T-helper 1 cell treated with Interleukin-12 subunit alpha and Interleukin-12 subunit beta and Interleukin-4 antibody, amounts not matched to agents 30 μg/mL and 1 μg/mL, for 36 hours (primary cell): ENCODE data around the gene EEF1AKMT3.
A peak's percentile ranks its signal among the peaks of the same experiment; 100 is the strongest.

Experiments
- H3K27ac Mint-ChIP-seq: one replicate; pipeline ENCODE4 v1.8.0; 2021; ENCODE audit warnings: mild to moderate bottlenecking, mixed read lengths
- H3K27me3 Mint-ChIP-seq: one replicate; pipeline ENCODE4 v1.8.0; 2021; ENCODE audit warnings: low read depth, mixed read lengths
- H3K36me3 Mint-ChIP-seq: one replicate; pipeline ENCODE4 v1.8.0; 2021; ENCODE audit warnings: low read depth, mixed read lengths
- H3K4me1 Mint-ChIP-seq: one replicate; pipeline ENCODE4 v1.8.0; 2021; ENCODE audit warnings: low read depth, mixed read lengths
- H3K4me3 Mint-ChIP-seq: one replicate; pipeline ENCODE4 v1.8.0; 2021; ENCODE audit warnings: mild to moderate bottlenecking, moderate library complexity, mixed read lengths
- H3K9me3 Mint-ChIP-seq: one replicate; pipeline ENCODE4 v1.8.0; 2021; ENCODE audit warnings: mixed read lengths

The EEF1AKMT3 gene

GRCh38 chr12:57775563-57776246 lies 3.3 kb downstream of the EEF1AKMT3 start:
- Mint-ChIP-seq H3K4me3 (no peak overlapping the region), H3K27ac (no peak overlapping the region), H3K9me3 (no peaks in the 10 kb centered on the region), H3K36me3 (peaks cover 5% of the 10 kb centered on the region), H3K4me1 (peaks cover 30% of the 10 kb centered on the region), H3K27me3 (no peaks in the 10 kb centered on the region)

DNA sequence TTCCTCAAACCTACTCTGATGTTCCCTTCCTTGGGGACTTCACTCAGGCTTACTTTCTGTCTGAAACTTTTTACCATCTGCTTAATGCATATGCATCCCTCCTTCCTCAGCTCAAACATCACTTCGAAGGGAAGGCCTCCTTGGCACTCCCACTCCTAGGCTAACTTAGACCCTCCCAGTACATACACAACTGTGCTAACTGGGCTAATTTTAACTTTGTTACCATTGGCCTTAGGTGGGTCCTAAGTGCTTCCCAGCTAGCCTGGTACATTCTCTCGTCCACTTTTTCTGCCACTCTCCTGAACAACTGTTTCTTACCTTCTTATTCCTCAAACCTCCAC lies 3.8 kb downstream of the EEF1AKMT3 start:
- Mint-ChIP-seq H3K4me1 (peaks cover 28% of the 10 kb centered on the region), H3K4me3 (no peak overlapping the region), H3K9me3 (no peaks in the 10 kb centered on the region), H3K27ac (no peak overlapping the region), H3K27me3 (no peaks in the 10 kb centered on the region), H3K36me3 (peaks cover 5% of the 10 kb centered on the region)

DNA sequence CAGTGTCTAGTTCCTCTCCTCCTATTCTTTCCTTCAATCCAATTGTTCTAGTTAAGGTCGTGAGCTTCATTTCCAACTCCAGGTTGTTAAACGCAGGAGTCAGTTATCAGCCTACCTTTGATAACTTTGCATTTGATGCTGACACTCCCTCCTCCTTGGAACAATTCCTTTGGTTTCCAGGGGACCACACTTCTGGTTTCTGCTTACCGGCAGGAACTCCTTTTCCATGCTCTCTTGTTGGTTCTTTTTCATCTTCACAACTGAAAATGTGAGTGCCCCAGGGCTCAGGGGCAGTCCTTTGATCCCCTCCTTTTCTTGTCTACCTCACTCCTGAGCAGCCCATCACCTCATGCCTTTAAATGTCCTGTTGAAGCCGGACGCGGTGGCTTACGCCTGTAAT lies 5.0 kb downstream of the EEF1AKMT3 start:
- peaks cover 5% of the 10 kb centered on the region for H3K36me3 Mint-ChIP-seq
- H3K27ac Mint-ChIP-seq: no peak overlapping the region
- no peak overlapping the region for H3K4me3 Mint-ChIP-seq
- H3K4me1 Mint-ChIP-seq: peaks cover 32% of the 10 kb centered on the region
- no peaks in the 10 kb centered on the region for H3K9me3 Mint-ChIP-seq
- no peaks in the 10 kb centered on the region for H3K27me3 Mint-ChIP-seq

GRCh38 chr12:57777911-57778310 lies 5.5 kb downstream of the EEF1AKMT3 start:
- Mint-ChIP-seq H3K4me3 (no peak overlapping the region), H3K9me3 (no peaks in the 10 kb centered on the region), H3K27me3 (no peaks in the 10 kb centered on the region), H3K27ac (no peak overlapping the region), H3K4me1 (peaks cover 35% of the 10 kb centered on the region), H3K36me3 (peaks cover 8% of the 10 kb centered on the region)

DNA sequence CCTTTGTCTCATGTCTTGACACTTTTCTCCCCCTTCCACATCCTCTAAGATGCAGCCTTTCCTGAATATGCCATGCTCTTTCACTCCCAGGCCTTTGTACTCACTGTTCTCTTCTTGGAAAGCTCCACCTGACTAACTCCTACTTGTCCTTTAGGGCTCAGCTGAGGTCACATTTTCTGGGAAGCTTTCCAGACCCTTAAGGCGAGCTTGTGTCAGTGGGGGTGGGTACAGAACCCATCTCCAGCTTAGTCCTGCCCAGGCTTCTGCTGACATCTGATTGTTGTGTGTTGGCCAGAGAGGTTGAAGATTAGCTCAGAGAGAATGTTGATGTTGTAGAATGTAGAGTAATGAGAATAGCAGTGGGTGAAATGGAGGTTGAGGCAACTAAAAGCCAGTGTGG lies 7.3 kb downstream of the EEF1AKMT3 start:
- H3K4me1 Mint-ChIP-seq: peaks cover 34% of the 10 kb centered on the region
- H3K4me3 Mint-ChIP-seq: no peak overlapping the region
- peak overlapping the region; percentile 26 for H3K27ac Mint-ChIP-seq
- no peaks in the 10 kb centered on the region for H3K9me3 Mint-ChIP-seq
- no peaks in the 10 kb centered on the region for H3K27me3 Mint-ChIP-seq
- peaks cover 11% of the 10 kb centered on the region for H3K36me3 Mint-ChIP-seq

DNA sequence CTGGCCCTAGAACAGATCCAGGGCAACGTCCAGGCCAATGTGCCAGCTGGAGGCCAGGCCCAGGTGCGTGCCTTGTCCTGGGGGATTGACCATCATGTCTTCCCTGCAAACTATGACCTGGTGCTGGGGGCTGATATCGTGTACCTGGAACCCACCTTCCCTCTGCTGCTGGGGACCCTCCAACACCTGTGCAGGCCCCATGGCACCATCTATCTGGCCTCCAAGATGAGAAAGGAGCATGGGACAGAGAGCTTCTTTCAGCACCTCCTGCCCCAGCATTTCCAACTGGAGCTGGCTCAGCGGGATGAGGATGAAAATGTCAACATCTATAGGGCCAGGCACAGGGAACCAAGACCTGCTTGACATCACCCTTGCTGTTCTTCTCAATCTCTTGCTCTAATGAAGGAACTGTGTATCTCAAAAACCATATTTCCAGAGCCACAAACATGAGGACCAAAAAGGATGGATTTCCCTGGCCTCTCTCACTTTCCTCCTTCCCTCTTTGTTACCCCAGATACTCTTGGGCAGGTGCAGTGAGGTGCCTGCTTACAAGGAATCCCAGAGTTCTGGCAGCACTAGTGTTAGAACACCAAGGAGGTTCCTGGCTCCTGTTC lies 8.0 kb downstream of the EEF1AKMT3 start:
- Mint-ChIP-seq H3K36me3 (peaks cover 11% of the 10 kb centered on the region), H3K27me3 (no peaks in the 10 kb centered on the region), H3K9me3 (no peaks in the 10 kb centered on the region), H3K4me1 (peaks cover 34% of the 10 kb centered on the region), H3K27ac (peak overlapping the region; percentile 35), H3K4me3 (no peak overlapping the region)

DNA sequence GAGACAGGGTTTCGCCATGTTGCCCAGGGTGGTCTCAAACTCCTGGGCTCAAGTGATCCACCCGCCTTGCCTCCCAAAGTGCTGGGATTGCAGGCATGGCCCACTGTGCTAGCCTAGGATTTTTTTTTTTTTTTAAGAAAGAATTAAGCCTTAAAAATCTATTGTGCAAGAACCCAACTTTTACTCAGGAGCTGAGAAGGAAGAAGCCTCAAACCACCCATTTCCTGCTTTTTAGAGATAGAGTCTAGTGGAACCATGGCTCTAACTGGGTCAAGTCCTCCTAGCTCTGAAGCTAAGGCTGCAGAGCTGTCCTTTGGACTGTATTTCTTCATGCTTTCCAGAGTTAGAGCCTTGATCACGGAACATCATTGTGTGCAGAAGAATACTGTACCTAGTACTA lies 8.8 kb downstream of the EEF1AKMT3 start:
- Mint-ChIP-seq H3K27ac (peak overlapping the region; percentile 97), H3K36me3 (peaks cover 10% of the 10 kb centered on the region), H3K4me1 (peaks cover 36% of the 10 kb centered on the region), H3K27me3 (no peaks in the 10 kb centered on the region), H3K9me3 (no peaks in the 10 kb centered on the region), H3K4me3 (no peak overlapping the region)

- Mint-ChIP-seq H3K27ac (peak overlapping the region; percentile 97), H3K4me1 (peaks cover 36% of the 10 kb centered on the region), H3K4me3 (peak overlapping the region; percentile 3)
These were observed 9.4 kb downstream of the EEF1AKMT3 start for GRCh38 chr12:57781801-57782200.

DNA sequence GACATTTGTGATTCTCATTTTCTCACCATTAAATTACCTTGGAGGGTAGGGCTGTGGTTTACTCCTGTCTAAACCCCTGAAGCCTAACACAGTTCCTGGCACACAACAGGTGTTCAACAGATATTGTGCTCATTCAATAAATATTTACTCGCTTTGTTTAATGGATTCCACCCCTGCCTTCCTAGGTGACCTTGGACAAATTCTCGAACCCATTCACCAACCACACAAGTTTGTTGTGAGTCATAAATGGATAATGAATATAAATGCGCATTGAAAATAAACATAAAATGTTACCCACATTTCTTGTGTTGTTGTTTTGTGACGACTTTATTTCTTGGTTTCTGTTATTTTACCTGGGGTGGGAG lies 9.8 kb downstream of the EEF1AKMT3 start:
- Mint-ChIP-seq H3K4me1 (peaks cover 37% of the 10 kb centered on the region), H3K27ac (peak overlapping the region; percentile 97), H3K9me3 (no peaks in the 10 kb centered on the region), H3K4me3 (peak overlapping the region; percentile 99), H3K36me3 (peaks cover 16% of the 10 kb centered on the region), H3K27me3 (no peaks in the 10 kb centered on the region)

More at GRCh38 chr12:57781801-57782200, 9.4 kb downstream of the EEF1AKMT3 start:
- Mint-ChIP-seq H3K27me3 (no peaks in the 10 kb centered on the region), H3K9me3 (no peaks in the 10 kb centered on the region), H3K36me3 (peaks cover 14% of the 10 kb centered on the region)

GRCh38 chr12:57782608-57783465 lies 10.4 kb downstream of the EEF1AKMT3 start, which contains the start of gene TSFM:
Gene TSFM, plus strand, starts transcription at chr12:57782787. Its CDS starts 15 bp downstream, at chr12:57782802.
- no peaks in the 10 kb centered on the region for H3K27me3 Mint-ChIP-seq
- H3K9me3 Mint-ChIP-seq: no peaks in the 10 kb centered on the region
- peak within 1 kb of the TSS; percentile 97 for H3K27ac Mint-ChIP-seq
- H3K4me3 Mint-ChIP-seq: peak within 1 kb of the TSS; percentile 99
- H3K36me3 Mint-ChIP-seq: peaks cover 21% of the 10 kb centered on the region
- H3K4me1 Mint-ChIP-seq: peaks cover 38% of the 10 kb centered on the region

GRCh38 chr12:57783466-57783801 lies 11.0 kb downstream of the EEF1AKMT3 start:
- Mint-ChIP-seq H3K27me3 (no peaks in the 10 kb centered on the region), H3K9me3 (no peaks in the 10 kb centered on the region), H3K4me1 (peaks cover 38% of the 10 kb centered on the region), H3K4me3 (peak overlapping the region; percentile 99), H3K36me3 (peaks cover 22% of the 10 kb centered on the region), H3K27ac (peak overlapping the region; percentile 97)

DNA sequence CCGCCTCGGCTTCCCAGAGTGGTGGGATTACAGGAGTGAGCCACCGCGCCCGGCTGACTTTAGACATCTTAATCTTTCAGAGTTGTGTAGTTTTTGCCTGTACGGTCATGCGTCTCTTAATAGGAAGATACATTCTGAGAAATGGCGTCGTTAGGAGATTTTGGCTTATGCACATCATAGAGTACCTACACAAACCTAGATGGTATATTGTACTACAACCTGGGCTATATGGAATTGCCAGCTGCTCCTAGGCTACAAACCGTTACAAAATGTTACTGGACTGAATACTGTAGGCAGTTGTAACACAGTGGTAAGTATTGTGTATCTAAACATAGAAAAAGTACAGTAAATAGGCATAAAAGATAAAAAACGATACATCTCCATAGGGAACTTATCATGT lies 11.4 kb downstream of the EEF1AKMT3 start:
- Mint-ChIP-seq H3K27ac (peak overlapping the region; percentile 46), H3K4me3 (peak overlapping the region; percentile 76), H3K27me3 (no peaks in the 10 kb centered on the region), H3K36me3 (peaks cover 25% of the 10 kb centered on the region), H3K4me1 (peaks cover 35% of the 10 kb centered on the region), H3K9me3 (no peaks in the 10 kb centered on the region)

DNA sequence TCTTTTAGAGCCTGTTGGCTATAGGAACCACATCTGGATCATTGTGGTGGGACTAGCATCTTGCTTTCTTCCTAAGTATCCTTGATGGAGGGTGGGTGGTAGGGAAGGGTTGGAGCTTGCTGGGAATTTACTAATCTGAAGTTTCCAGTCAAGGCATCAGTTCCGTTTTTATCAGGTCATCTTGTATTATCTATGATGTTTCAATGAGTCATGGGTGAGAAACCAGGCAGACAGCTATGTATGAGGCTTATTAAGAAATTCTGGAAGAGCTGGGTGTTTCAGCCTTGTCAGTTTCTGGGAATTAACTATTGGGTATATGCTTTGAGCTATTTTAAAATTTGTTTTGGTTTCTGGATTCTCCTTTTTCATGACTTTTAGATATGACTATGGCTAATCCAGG lies 21.5 kb downstream of the EEF1AKMT3 start:
- Mint-ChIP-seq H3K4me3 (no peak overlapping the region), H3K27me3 (no peaks in the 10 kb centered on the region), H3K27ac (no peak overlapping the region), H3K9me3 (no peaks in the 10 kb centered on the region), H3K36me3 (peaks cover 25% of the 10 kb centered on the region), H3K4me1 (peaks cover 2% of the 10 kb centered on the region)

DNA sequence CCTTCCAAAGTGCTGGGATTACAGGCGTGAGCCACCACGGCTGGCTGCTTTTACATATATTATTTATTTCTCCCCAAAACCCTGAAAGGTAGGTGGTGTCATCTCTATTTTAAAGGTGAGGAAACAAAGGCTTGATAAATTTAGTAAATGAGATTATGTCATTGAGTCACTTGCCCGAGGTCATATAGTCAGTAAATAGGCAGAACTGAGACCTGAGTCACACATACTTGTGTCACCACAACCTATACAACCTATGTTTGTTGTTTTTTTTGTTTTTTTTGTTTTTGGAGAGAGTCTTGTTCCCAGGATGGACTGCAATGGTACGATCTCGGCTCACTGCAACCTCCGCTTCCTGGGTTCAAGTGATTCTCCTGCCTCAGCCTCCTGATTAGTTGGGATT lies 22.9 kb downstream of the EEF1AKMT3 start:
- no peak overlapping the region for H3K4me3 Mint-ChIP-seq
- no peaks in the 10 kb centered on the region for H3K9me3 Mint-ChIP-seq
- H3K27ac Mint-ChIP-seq: no peak overlapping the region
- peaks cover 2% of the 10 kb centered on the region for H3K4me1 Mint-ChIP-seq
- H3K27me3 Mint-ChIP-seq: no peaks in the 10 kb centered on the region
- peaks cover 30% of the 10 kb centered on the region for H3K36me3 Mint-ChIP-seq

DNA sequence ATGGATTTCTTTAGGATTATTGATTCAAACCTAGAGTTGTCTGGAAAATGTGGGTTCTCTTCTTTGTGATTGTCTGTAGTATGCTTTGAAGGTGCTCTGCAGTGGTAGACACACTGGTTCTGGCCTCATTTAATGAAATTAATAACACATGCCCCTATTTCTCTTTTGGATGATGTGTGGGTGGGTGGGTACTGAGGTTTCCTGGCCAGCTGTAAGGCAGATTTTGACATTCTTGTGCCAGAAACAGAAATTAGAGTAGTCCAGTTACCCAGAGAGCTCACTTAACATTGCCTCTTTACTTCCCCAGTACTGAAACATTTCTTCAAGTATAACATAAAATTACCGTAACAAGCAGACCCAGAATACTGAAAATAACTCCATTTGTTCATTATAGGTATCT lies 24.6 kb downstream of the EEF1AKMT3 start:
- H3K4me3 Mint-ChIP-seq: no peak overlapping the region
- H3K9me3 Mint-ChIP-seq: no peaks in the 10 kb centered on the region
- peaks cover 35% of the 10 kb centered on the region for H3K36me3 Mint-ChIP-seq
- H3K27ac Mint-ChIP-seq: no peak overlapping the region
- H3K4me1 Mint-ChIP-seq: peaks cover 2% of the 10 kb centered on the region
- no peaks in the 10 kb centered on the region for H3K27me3 Mint-ChIP-seq
